NCI-H526 (cell line): ENCODE data around the gene PAPSS2.

ENCODE experiments used
- DNase-seq, 2 experiments: peaks; one replicate each; lab custom pipeline; 2025; lab: John Stamatoyannopoulos, UW

The PAPSS2 gene

DNA sequence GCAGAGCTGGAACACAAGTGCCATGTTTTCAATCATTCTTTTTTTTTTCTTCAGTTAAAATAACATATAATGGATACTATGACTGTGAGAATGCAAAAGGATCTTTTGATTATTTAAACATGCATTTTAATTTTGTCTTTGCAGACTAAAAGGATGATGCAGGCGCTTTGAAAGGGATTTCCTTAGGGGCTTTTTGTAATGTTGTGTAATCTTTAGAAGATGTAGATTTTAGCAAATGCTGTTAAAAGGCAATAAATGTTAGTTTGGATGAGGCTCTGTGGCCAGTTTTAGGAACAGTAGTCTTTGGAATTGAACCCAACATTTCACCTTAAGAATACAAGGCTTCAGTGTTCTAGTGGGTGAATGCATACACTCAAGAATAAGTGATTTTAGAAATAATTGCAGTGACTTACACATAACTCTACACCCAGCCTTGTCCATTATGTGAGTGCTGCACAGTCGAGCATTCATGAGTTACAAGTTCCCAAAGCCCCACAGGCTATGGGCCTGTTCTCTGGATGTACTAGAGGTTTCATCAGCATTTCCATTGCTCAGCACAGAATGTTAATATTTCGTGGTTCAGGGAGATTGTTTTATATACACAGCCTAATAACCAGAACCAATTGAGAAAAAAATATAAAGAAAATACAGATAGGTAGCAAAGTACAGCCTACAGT is 11.6 kb downstream of the PAPSS2 start:
- no peak for DNase-seq

GRCh38 chr10:87672551-87672950 is 12.9 kb downstream of the PAPSS2 start:
- no peak for DNase-seq

DNA sequence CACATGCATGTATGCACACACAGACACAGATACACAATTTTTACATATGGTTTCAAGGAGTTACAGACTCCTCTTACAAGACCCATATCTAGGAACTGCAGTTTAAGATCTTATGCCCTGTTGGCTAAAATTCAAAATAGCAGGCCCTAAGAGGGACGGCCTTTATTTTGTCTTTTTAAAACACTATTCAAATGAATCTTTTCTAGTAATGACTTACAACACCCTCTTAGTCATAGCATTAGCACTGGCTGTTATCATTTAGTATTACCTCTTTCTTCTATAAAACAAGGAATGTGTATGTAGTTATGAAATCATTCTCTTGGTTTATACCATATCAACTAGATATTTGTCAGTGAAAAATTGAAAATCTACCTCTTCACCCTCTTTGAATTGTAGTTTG is 15.3 kb downstream of the PAPSS2 start:
- no peak for DNase-seq

GRCh38 chr10:87675396-87676376 is 16.0 kb downstream of the PAPSS2 start:
- DNase-seq: no peak

DNA sequence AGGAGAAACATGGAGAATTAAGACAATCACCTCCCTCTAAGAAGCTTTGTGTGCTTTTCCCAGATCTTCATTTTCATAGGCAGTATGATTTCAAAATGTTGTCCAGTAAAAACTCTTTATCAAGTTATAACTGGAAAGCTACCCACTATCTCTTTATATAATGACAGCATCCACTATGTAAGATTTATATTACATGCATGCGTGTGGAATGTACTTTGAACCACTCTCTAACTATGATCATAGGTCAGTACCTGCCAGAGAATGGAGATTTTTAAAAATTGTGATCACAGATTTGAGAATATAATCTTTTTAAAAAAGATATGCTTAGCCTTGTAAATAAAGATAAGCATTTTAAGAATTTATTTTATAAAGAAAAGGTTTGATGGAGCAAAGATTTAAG is 17.9 kb downstream of the PAPSS2 start:
- no peak for DNase-seq

- no peak for DNase-seq
These were observed 18.6 kb downstream of the PAPSS2 start for GRCh38 chr10:87678302-87678701.

DNA sequence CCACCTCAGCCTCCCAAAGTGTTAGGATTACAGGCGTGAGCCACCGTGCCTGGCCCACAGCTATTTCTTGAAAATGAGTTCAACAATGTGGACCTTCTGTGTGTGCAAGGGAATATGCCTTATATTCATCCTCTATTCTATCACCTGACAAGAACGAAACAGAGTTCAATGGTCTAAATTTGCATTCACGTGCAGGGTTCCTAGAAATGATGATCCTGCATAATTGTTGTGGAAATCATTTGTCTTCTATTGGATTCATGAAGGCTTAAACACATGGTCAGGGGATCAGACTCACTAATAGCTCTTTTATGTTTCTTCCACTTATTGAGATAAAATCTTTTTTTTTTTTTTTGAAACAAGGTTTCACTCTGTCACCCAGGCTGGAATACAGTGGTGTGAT is 23.7 kb downstream of the PAPSS2 start:
- DNase-seq: no peak

DNA sequence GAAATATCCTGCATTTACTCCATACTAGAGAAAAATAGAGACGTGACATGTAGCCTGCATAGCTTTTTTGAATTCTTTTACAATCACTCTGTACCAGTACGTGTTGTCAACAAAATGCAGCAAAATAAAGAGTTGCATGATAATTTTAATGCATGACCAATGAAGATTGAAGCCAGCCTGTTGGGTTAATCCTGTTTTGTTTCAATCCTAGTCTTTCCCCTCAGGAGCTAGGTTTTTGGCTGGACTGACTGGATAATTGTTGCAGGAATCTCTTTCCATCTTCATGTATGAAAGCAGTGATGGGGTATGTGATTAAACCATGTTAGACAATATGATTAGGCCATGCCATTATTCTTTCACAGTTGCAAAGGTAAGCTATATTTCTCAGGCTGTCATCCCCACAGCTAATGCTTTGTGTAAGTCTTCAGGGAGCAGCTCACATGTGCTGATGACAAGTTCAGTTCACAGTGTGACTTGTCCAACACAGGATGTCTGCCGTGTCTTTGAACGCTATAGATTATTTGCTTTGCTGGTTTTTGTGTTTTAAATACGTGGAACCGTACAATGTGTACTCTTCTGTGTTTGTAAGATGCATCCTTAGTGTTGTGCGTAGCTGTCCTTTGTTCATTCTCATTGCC is 24.4 kb downstream of the PAPSS2 start:
- DNase-seq: no peak

GRCh38 chr10:87685832-87686574 is 26.3 kb downstream of the PAPSS2 start:
- no peak for DNase-seq

DNA sequence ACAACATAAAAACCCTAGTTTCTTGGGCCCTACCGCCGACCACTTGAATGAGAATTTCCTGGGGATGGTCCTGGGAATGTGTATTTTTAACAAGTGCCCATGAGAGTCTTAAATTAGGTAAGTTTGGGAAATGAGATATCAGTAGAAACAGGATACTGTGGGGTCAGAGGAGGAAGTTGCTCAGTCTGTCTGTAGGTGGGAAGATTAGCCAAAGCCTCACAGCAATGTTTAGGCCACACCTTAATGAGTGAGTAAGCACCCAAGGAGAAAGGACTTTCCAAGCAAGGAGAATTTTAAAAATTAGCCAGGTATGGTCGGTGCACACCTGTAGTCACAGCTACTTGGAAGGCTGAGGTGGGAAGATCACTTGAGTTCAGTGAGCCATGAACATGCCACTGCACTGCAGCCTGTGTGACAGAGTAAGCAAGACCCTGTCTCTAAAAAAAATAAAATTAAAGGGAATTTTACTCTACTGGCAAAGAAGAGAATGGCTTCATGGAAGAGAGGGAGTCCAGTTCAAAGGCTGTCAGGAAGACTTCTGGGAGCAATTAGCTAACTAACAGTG is 31.9 kb downstream of the PAPSS2 start:
- no peak for DNase-seq

DNA sequence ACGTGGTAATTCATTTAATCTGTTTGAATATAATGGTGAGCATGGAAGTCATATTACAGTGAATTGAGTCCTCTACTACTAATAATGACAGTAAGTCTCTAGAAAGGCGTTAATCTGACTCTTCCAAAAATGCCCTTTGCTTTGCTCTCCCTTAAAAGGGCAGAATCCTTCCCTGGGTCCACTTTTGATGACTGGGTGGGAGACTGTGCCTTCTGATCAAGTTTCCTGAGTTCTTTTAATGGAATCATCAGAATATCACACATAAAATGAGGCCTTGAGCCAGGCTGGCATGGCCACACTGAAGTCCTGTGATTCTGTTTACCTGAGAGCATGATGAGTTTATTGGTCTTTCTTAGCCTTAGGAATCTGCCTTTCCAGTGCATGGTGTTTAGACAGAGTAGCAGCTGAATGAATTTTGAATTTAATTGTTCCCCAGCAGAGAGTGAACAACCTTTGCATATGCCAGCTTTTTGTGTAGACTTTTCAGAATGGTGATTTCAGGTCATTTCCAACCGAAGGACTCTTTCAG is 33.3 kb downstream of the PAPSS2 start:
- no peak for DNase-seq

DNA sequence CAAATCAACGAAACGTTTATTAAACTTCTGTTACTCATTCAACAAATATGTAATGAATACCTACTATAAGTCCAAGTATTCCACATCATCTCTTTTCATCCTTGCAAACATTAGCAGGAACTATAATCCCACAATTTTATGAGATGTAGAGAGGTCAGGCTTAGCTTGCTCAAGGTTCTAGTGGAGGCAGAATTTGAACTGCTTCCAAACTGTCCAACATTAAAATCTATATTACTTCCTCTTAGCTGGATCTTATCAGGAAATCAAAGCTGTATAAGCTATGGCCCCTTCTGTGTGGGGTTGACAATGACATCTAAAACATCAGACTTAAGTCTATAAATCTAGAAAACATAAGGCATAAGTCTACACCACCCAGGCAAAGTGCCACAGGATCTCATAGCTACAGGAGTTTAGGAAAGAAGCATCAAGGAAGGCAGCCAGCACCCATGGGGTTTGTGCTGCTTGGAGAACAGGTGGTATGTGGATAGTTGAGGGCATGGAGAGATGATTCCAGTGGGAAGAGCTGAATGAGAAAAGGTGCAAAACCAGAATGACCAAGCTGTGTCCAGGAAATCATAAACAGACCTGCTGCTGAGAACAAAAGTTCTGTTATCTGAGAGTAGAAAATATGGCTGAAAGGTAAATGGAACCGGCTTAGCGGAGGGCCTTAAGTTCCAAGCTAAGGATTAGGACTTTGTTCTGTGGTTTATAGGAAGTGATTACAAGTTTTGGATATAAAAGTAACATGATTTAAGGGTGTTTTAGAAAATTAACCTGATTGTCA is 34.5 kb downstream of the PAPSS2 start:
- no peak for DNase-seq

DNA sequence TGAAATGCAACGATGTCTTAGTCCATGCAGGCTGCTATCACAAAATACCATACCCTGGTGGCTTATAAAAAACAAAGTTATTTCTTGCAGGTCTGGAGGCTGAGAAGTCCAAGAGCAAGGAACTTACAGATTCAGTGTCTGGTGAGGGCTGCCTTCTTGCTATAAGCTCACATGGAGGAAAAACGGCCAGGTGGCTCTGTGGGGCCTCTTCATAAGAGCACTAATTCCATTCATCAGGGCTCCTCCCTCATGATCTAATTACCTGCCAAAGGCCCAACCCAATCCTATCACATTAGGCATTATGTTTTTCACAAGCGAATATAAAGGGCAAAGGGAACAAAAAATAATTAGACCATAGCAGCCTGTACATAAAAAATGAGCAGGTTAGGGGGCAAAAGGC is 35.4 kb downstream of the PAPSS2 start:
- DNase-seq: no peak

DNA sequence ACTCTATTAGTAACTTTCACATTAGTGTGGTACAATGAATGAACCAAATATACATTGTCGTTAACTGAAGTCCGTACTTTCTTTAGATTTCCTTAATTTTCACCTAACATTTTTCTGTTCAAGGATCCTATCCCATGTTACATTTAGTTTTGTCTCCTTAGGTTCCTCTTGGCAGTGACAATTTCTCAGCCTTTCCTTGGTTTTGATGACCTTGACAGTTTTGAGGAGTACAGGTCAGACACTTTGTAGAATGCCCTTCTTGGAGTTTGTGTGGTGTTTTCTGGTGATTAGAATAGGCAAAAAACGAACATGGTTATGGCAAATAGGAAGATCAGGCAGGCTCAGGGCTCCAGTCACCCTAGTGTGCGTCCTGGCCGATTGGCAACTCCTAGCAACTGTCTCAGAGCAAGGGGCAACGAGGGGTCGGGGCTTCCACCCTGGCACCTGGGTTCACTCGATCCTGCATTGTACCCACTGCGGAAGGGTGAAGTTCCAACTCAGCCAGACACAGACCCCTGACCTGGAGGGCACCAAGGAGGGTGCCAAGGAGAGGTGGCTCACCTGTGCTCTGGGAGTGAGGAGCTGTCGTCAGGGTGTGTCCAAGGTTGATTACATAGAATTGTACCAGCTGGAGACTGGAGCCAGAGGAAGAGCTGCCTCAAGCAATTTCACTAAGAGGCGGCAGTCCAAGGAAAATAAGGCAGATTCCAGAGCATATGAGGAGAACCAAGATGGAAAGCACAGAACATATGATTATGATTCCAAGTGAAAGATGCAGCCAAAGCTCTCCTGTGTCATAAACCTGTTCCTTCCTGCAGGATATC is 37.5 kb downstream of the PAPSS2 start:
- DNase-seq: no peak

DNA sequence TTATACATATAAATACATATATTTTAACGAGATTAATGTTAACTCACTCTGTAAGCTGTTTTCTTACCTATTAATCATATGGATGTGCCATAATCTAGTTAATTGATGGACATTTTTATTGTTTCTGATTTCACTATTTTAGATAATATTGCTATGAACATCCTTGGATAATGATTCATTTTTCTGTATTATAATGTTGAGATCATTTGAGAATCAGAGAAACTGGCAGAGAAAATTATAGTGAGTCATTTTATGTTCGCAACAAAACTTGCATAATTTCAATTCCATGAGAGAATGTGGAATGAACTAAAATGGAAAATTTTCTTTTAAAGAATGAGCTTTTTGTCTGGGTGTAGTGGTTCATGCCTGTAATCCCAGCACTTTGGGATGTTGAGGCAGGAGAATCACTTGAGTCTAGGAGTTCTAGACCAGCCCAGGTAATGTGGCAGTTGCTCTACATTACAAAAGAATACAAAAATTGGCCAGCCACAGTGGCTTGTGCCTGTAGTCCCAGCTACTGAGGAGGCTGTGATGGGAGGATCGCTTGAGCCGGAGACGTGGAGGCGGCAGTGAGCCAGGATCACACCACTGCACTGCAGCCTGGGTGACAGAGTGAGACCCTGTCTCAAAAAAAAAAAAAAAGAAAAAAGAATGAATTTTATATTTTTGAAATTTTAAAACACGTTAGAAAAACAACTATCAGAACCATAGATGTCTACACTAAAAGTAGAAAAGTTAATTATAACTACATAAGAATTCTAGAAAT is 40.5 kb downstream of the PAPSS2 start:
- no peak for DNase-seq

DNA sequence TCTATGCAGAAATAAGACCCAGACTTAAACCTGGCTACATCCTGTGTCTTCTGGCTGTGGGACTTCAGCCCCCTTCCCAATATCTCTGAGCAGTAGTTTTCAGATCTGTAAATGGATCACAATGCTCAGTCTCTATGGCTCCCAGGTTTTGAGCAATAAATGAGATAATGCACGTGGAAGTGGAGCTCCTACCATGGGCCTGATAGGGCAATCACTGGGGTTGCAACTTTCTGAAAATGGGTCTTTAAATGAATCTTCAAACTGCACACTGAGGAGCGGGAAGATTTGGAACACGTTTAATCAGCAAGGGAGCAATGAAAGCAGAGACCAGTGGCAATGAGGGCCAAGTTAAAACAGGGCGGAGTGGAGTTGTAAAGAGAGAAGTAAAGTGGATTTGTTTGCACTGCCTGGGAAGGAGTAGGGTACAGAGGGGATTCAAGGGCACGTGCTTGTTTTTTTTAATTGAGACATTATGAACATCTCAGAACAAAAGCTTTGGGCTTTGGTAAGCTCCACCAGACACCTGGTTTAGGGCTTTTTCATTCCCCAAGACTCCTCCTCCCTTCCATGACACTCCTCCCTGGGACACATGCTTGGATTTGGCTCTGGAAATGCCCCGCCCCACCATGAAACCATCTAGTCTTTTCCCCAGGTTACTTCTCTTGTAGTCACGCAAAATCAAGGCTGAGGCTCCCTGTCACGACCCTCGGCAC is 42.7 kb downstream of the PAPSS2 start:
- DNase-seq: no peak

- no peak for DNase-seq
These were observed 43.3 kb downstream of the PAPSS2 start for GRCh38 chr10:87702973-87703294.

DNA sequence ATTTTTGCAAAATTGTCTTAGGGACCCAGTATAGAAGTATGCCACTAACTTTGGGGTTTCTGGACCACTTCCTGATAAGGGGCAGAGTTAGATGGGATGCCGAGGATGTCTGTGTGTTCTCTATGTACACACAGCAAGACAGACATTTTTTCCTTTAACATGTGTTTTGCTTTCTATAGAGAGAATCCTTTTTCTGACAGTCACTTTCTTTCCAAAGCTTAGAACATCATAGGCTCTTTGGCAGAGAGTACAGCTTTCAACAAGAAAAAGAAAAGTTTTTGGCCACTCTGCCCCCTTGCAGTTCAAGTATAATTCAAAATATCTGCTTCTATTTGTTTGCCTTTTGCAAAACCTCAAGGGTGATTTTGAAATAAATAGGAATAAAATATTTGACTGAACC is 44.1 kb downstream of the PAPSS2 start:
- no peak for DNase-seq

GRCh38 chr10:87705339-87705738 is 45.7 kb downstream of the PAPSS2 start:
- no peak for DNase-seq
